A549 (cell line): ENCODE measurements around the gene RABGAP1L. TPM values are rescaled to one million over a fixed set of nuclear protein-coding genes. Genes with fewer than 3 reads are reported as not detected.

Experiments used
- ATAC-seq, 2 experiments: fragments of 200-7000 bp in 1 of 2; fragments of >200 bp in 1 of 2; cut with Nextera tagmentation in 1 of 2; cut with Tn5 transposase in 1 of 2; 3 replicates each; pipeline versions ENCODE4 v1.8.0 to v1.9.1; 2018 to 2020; ENCODE audit warnings: mild to moderate bottlenecking in 1 of 2, moderate library complexity in 1 of 2
- CTCF ChIA-PET: fragments of 300-600 bp; sonication (Branson Sonifier 250); formaldehyde crosslinking; extraction: SDS; loops from one replicate; lab custom pipeline; 2021; ENCODE audit warnings: antibody characterized with exemption, inconsistent platforms; lab: Yijun Ruan, JAX
- POLR2A ChIA-PET: fragments of 350-600 bp; formaldehyde crosslinking; extraction: SDS; loops from one replicate; lab custom pipeline; 2021; ENCODE audit warnings: antibody characterized with exemption, inconsistent platforms; lab: Yijun Ruan, JAX
- DNase-seq, 2 experiments: peaks; one replicate each; pipeline versions ENCODE4 v3.0.0 to v3.0.0-alpha.2; 2011 to 2016; ENCODE audit warnings: low read depth in 1 of 2, low spot score in 1 of 2
- FAIRE-seq: peaks from 2 replicates; lab custom pipeline; 2011; peaks lifted over from hg19 to GRCh38; lab: Jason Lieb, UNC
- H3K27ac ChIP-seq, 2 experiments: fragments of >200 bp; sonication (Bioruptor Twin); formaldehyde crosslinking; 3 replicates each; pipeline ENCODE4 v1.5.1; 2016 to 2017
- H3K4me1 ChIP-seq: fragments of >200 bp; sonication (Bioruptor Twin); formaldehyde crosslinking; 3 replicates; pipeline ENCODE4 v1.6.1; 2016
- H3K4me2 ChIP-seq: fragments of >200 bp; sonication (Bioruptor Twin); formaldehyde crosslinking; 3 replicates; pipeline ENCODE4 v1.6.1; 2016
- H3K4me3 ChIP-seq: fragments of >200 bp; sonication (Bioruptor Twin); formaldehyde crosslinking; 3 replicates; pipeline ENCODE4 v1.5.1; 2016
- H3K9me3 ChIP-seq: fragments of >200 bp; sonication (Bioruptor Twin); formaldehyde crosslinking; 3 replicates; pipeline ENCODE4 v1.6.1; 2016
- BCL3 ChIP-seq: fragments of >200 bp; sonication (Bioruptor Twin); formaldehyde crosslinking; IDR thresholded peaks from 3 replicates; pipeline ENCODE4 v1.6.1; 2016
- CHD2 ChIP-seq: fragments of 150-350 bp; IDR thresholded peaks from 2 replicates; pipeline ENCODE4 v1.6.1; 2014; ENCODE audit warnings: low read length; ENCODE audit not compliant: partially characterized antibody
- E2F6 ChIP-seq: IDR thresholded peaks from 2 replicates; pipeline ENCODE4 v1.6.1; 2012; ENCODE audit warnings: low read depth, borderline replicate concordance
- EP300 ChIP-seq, 2 experiments: fragments of >200 bp; sonication (Bioruptor Twin); formaldehyde crosslinking; IDR thresholded peaks; 2 replicates in 1 of 2; 3 replicates in 1 of 2; pipeline ENCODE4 v1.6.1; 2016 to 2017
- ESRRA ChIP-seq: fragments of 150-350 bp; IDR thresholded peaks from 2 replicates; pipeline ENCODE4 v1.6.1; 2014; ENCODE audit warnings: mild to moderate bottlenecking, low read length, borderline replicate concordance
- FOSB ChIP-seq: fragments of 250-450 bp; sonication (Bioruptor Pico); IDR thresholded peaks from 2 replicates; pipeline ENCODE4 v1.5.0; 2020; ENCODE audit warnings: mild to moderate bottlenecking, moderate library complexity
- FOSL2 ChIP-seq, 2 experiments: fragments of 450-650 bp in 1 of 2; fragments of >200 bp in 1 of 2; sonication (Bioruptor Twin) in 1 of 2; formaldehyde crosslinking; IDR thresholded peaks; 2 replicates each; pipeline versions ENCODE4 v1.5.0 to v1.6.1; 2016 to 2020; ENCODE audit warnings: mild to moderate bottlenecking in 1 of 2, moderate library complexity in 1 of 2
- GATA3 ChIP-seq: IDR thresholded peaks from 2 replicates; pipeline ENCODE4 v1.6.1; 2012; ENCODE audit warnings: borderline replicate concordance
- HEYL ChIP-seq: fragments of 250-450 bp; sonication (Bioruptor Pico); IDR thresholded peaks from 2 replicates; pipeline ENCODE4 v1.8.0; 2021; ENCODE audit warnings: mild to moderate bottlenecking, moderate library complexity
- HOXB13 ChIP-seq: fragments of 250-450 bp; sonication (Bioruptor Pico); IDR thresholded peaks from 2 replicates; pipeline ENCODE4 v1.5.0; 2020; ENCODE audit warnings: low read depth, mild to moderate bottlenecking, moderate library complexity
- HOXB5 ChIP-seq: fragments of 250-450 bp; sonication (Bioruptor Pico); IDR thresholded peaks from 2 replicates; pipeline ENCODE4 v1.5.0; 2020; ENCODE audit warnings: mild to moderate bottlenecking, moderate library complexity
- JUN ChIP-seq, 2 experiments: fragments of >200 bp; sonication (Bioruptor Twin); formaldehyde crosslinking; IDR thresholded peaks; 2 replicates in 1 of 2; 3 replicates in 1 of 2; pipeline ENCODE4 v1.6.1; 2016 to 2017
- KDM5A ChIP-seq: fragments of 200-600 bp; sonication (generic); IDR thresholded peaks from 2 replicates; pipeline ENCODE4 v1.6.1; 2016; ENCODE audit warnings: antibody characterized with exemption, mild to moderate bottlenecking
- MAFK ChIP-seq: fragments of 450-650 bp; IDR thresholded peaks from 2 replicates; pipeline ENCODE4 v1.6.1; 2014; ENCODE audit not compliant: partially characterized antibody
- MAX ChIP-seq: IDR thresholded peaks from 2 replicates; pipeline ENCODE4 v1.6.1; 2012
- MAZ ChIP-seq: fragments of 150-350 bp; IDR thresholded peaks from 2 replicates; pipeline ENCODE4 v1.6.1; 2014; ENCODE audit warnings: antibody characterized with exemption, low read depth, low read length, borderline replicate concordance
- NFE2L2 ChIP-seq: fragments of 150-350 bp; conservative IDR thresholded peaks from 2 replicates; pipeline ENCODE4 v1.6.1; 2014; ENCODE audit warnings: low read length
- PBX3 ChIP-seq: IDR thresholded peaks from 2 replicates; pipeline ENCODE4 v1.6.1; 2012
- PHF8 ChIP-seq: fragments of 200-600 bp; sonication (generic); IDR thresholded peaks from 2 replicates; pipeline ENCODE4 v1.6.1; 2016; ENCODE audit warnings: low read depth, mild to moderate bottlenecking, antibody characterized with exemption, moderate library complexity, borderline replicate concordance
- RCOR1 ChIP-seq: fragments of 150-350 bp; IDR thresholded peaks from 2 replicates; pipeline ENCODE4 v1.6.1; 2014; ENCODE audit warnings: antibody characterized with exemption, low read length, low read depth
- SREBF2 ChIP-seq: fragments of 450-650 bp; IDR thresholded peaks from 2 replicates; pipeline ENCODE4 v1.6.1; 2014; ENCODE audit warnings: mild to moderate bottlenecking, moderate library complexity
- TFCP2L1 ChIP-seq: fragments of 250-450 bp; sonication (Bioruptor Pico); IDR thresholded peaks from 2 replicates; pipeline ENCODE4 v1.5.0; 2021; ENCODE audit warnings: mild to moderate bottlenecking
- ZC3H11A ChIP-seq: fragments of 450-650 bp; IDR thresholded peaks from 2 replicates; pipeline ENCODE4 v1.6.1; 2014; ENCODE audit warnings: antibody characterized with exemption, mild to moderate bottlenecking
- ZFP36 ChIP-seq: fragments of 450-650 bp; IDR thresholded peaks from 2 replicates; pipeline ENCODE4 v1.6.1; 2014; ENCODE audit warnings: borderline replicate concordance; ENCODE audit not compliant: partially characterized antibody
- ZNF302 ChIP-seq: fragments of 250-450 bp; sonication (Bioruptor Pico); IDR thresholded peaks from 2 replicates; pipeline ENCODE4 v1.9.0; 2021; ENCODE audit warnings: inconsistent platforms, mild to moderate bottlenecking, moderate library complexity
- WGBS: methylation state at CpG from one replicate; pipeline ENCODE4 v1.1.6; 2017; ENCODE audit errors: missing lambda C conversion rate; 5-methylcytosine and 5-hydroxymethylcytosine counted together
- polyA plus RNA-seq, 4 experiments: library from polyadenylated mRNA; depleted of rRNA in 3 of 4; stranded (reverse); fragments of >200 nt; fragmentation: RNase III in 1 of 4; extraction: RNeasy Plus Mini Kit Qiagen cat#74134 plus additional on column Dnase treatment in 1 of 4; gene quantifications; 2 replicates in 3 of 4; 3 replicates in 1 of 4; pipeline ENCODE4 v1.2.3, GENCODE V29; 2011 to 2017

RABGAP1L gene
- polyA plus RNA-seq, 2 of the 4 experiments (the other 2 are of a cell fraction): 8.2 to 18.6 TPM

GRCh38 chr1:174775621-174776020 lies 616.3 kb downstream of the RABGAP1L start:
- FAIRE-seq (no peak), ATAC-seq (no peak), DNase-seq (no peak)
- TF ChIP-seq KDM5A (no peak), MAX (no peak), ESRRA (no peak), ZNF302 (CRISPR knock-in tag) (no peak), GATA3 (no peak), BCL3 (no peak), MAFK (no peak), NFE2L2 (no peak), PBX3 (no peak), SREBF2 (no peak)
- ChIA-PET POLR2A (no interaction called here), CTCF (interaction anchor here (1.3 to 1.4 kb wide), 2 partner anchors 208 to 513 kb away, joined by 3 to 4 read pairs; no protein-coding TSS in a partner anchor)
- WGBS: 80% methylated on average over 2 of the region's 2 CpGs
- Histone ChIP-seq H3K9me3 (no peaks in the 10 kb centered on the region), H3K4me3 (no peak overlapping the region), H3K4me2 (no peak overlapping the region), H3K4me1 (no peaks in the 10 kb centered on the region), H3K27ac (no peak overlapping the region)

GRCh38 chr1:174777262-174777661 lies 617.9 kb downstream of the RABGAP1L start:
- TF ChIP-seq PHF8 (no peak), EP300 (IDR thresholded peaks at IDR 0.05) (no peak), ZFP36 (no peak), HOXB13 (CRISPR knock-in tag) (no peak)
- ATAC-seq (no peak), DNase-seq (no peak), FAIRE-seq (no peak)
- H3K4me1 ChIP-seq: no peaks in the 10 kb centered on the region
- H3K4me2 ChIP-seq: no peak overlapping the region
- no peaks in the 10 kb centered on the region for H3K9me3 ChIP-seq
- no peak overlapping the region for H3K27ac ChIP-seq
- ChIA-PET POLR2A (no interaction called here), CTCF (no interaction called here)
- WGBS: 78% methylated on average over 2 of the region's 2 CpGs
- no peak overlapping the region for H3K4me3 ChIP-seq

GRCh38 chr1:174785510-174785909 lies 626.2 kb downstream of the RABGAP1L start:
- no peaks in the 10 kb centered on the region for H3K9me3 ChIP-seq
- no peak overlapping the region for H3K27ac ChIP-seq
- CTCF ChIA-PET: no interaction called here
- ATAC-seq: no peak
- TF ChIP-seq RCOR1 (no peak), MAZ (no peak), FOSL2 (IDR thresholded peaks at IDR 0.05) (no peak), FOSL2 (CRISPR knock-in tag; IDR thresholded peaks at IDR 0.05) (no peak), ZC3H11A (no peak), HEYL (CRISPR knock-in tag) (no peak), NFE2L2 (no peak), JUN (IDR thresholded peaks at IDR 0.05) (no peak), FOSB (no peak), E2F6 (no peak), HOXB5 (CRISPR knock-in tag) (no peak), TFCP2L1 (CRISPR knock-in tag) (no peak), CHD2 (no peak)
- DNase-seq: no peak
- H3K4me1 ChIP-seq: peaks cover 9% of the 10 kb centered on the region; the same call in 2 of the 3 replicates
- no peak overlapping the region for H3K4me2 ChIP-seq
- WGBS: 93% methylated on average over 6 of the region's 6 CpGs
- no peak for FAIRE-seq
- POLR2A ChIA-PET: interaction anchor here (1.1 kb wide), 1 partner anchor 214 kb away, joined by 4 read pairs; no protein-coding TSS in a partner anchor
- H3K4me3 ChIP-seq: no peak overlapping the region
